CD8-positive, alpha-beta memory T cell (primary cell): ENCODE data around the gene APOA4. TPM values are rescaled to one million over a fixed set of nuclear protein-coding genes. Genes with fewer than 3 reads are reported as not detected.

ENCODE experiments used
- CTCF ChIA-PET: fragments of 350-600 bp; sonication (Branson Sonifier 250); formaldehyde crosslinking; loops from one replicate; lab custom pipeline; 2021; ENCODE audit warnings: antibody characterized with exemption; lab: Charles Lee
- POLR2A ChIA-PET: fragments of 350-600 bp; sonication (Branson Sonifier 250); formaldehyde crosslinking; loops from one replicate; lab custom pipeline; 2021; ENCODE audit warnings: antibody characterized with exemption; lab: Charles Lee
- DNase-seq, 5 donors: peaks; one replicate each; pipeline versions ENCODE4 v3.0.0 to v3.0.0-alpha.2; 2020 to 2022; ENCODE audit warnings: mixed read lengths in 1 of 5
- H3K27ac ChIP-seq: one replicate; pipeline ENCODE4 v1.7.0; 2013; ENCODE audit warnings: low read depth, mild to moderate bottlenecking, low read length, moderate library complexity
- H3K27me3 ChIP-seq: 2 replicates; pipeline ENCODE4 v1.7.0; 2013; ENCODE audit warnings: low read length, mild to moderate bottlenecking; ENCODE audit not compliant: insufficient read depth, poor library complexity, severe bottlenecking
- H3K36me3 ChIP-seq: 2 replicates; pipeline ENCODE4 v1.7.0; 2013; ENCODE audit warnings: mild to moderate bottlenecking, low read length, moderate library complexity; ENCODE audit not compliant: insufficient read depth
- H3K4me1 ChIP-seq: 2 replicates; pipeline ENCODE4 v1.7.0; 2013; ENCODE audit warnings: mild to moderate bottlenecking, low read length, moderate library complexity; ENCODE audit not compliant: insufficient read depth
- H3K4me3 ChIP-seq: 2 replicates; pipeline ENCODE4 v1.7.0; 2013; ENCODE audit warnings: mild to moderate bottlenecking, low read length
- H3K9me3 ChIP-seq: 2 replicates; pipeline ENCODE4 v1.7.0; 2013; ENCODE audit warnings: mild to moderate bottlenecking, low read length
- H3K27ac Mint-ChIP-seq, 8 donors: one replicate each; pipeline ENCODE4 v1.8.0; 2020 to 2021; ENCODE audit warnings: mixed read lengths in 8 of 8, mild to moderate bottlenecking in 6 of 8, inconsistent platforms in 3 of 8, moderate library complexity in 3 of 8
- H3K27me3 Mint-ChIP-seq, 2 donors: one replicate each; pipeline ENCODE4 v1.8.0; 2020 to 2021; ENCODE audit warnings: mixed read lengths in 2 of 2, mild to moderate bottlenecking in 1 of 2, moderate library complexity in 1 of 2
- H3K36me3 Mint-ChIP-seq, 3 donors: one replicate each; pipeline ENCODE4 v1.8.0; 2020 to 2021; ENCODE audit warnings: mixed read lengths in 3 of 3, inconsistent platforms in 1 of 3, mild to moderate bottlenecking in 1 of 3
- H3K4me1 Mint-ChIP-seq, 3 donors: one replicate each; pipeline ENCODE4 v1.8.0; 2020 to 2021; ENCODE audit warnings: mixed read lengths in 3 of 3, inconsistent platforms in 1 of 3, mild to moderate bottlenecking in 1 of 3
- H3K4me3 Mint-ChIP-seq, 7 donors: one replicate each; pipeline ENCODE4 v1.8.0; 2020 to 2021; ENCODE audit warnings: mixed read lengths in 7 of 7, mild to moderate bottlenecking in 6 of 7, moderate library complexity in 4 of 7, inconsistent platforms in 2 of 7
- H3K9me3 Mint-ChIP-seq, 5 donors: one replicate each; pipeline ENCODE4 v1.8.0; 2020 to 2022; ENCODE audit warnings: mixed read lengths in 5 of 5, mild to moderate bottlenecking in 3 of 5, moderate library complexity in 2 of 5, inconsistent platforms in 1 of 5
- polyA plus RNA-seq: library from polyadenylated mRNA; unstranded; fragments of 300-500 nt; fragmentation: Illumina TruSeq; gene quantifications from one replicate; pipeline ENCODE4 v1.2.3, GENCODE V29; 2021
- total RNA-seq, 2 experiments: library from RNA; stranded (reverse); gene quantifications; one replicate each; pipeline ENCODE4 v1.2.3, GENCODE V29; 2021

The APOA4 gene
- total and polyA plus RNA-seq, 3 experiments from 2014 or later: not detected

GRCh38 chr11:116829525-116830183, 6.5 kb upstream of the APOA4 start, which contains the start of gene APOC3:
TSS of gene APOC3 (plus strand) at chr11:116829907. CDS start at chr11:116830583, 676 bp downstream.
- Histone ChIP-seq H3K4me1 (no peaks in the 10 kb centered on the region), H3K27ac (no peak within 1 kb of the TSS), H3K27me3 (no peaks in the 10 kb centered on the region), H3K36me3 (no peaks in the 10 kb centered on the region), H3K4me3 (no peak within 1 kb of the TSS), H3K9me3 (no peaks in the 10 kb centered on the region)
- Mint-ChIP-seq H3K9me3 (no peaks in the 10 kb centered on the region), H3K27me3 (peaks cover 0 to 1% of the 10 kb centered on the region in 2 donors), H3K27ac (no peak within 1 kb of the TSS), H3K36me3 (no peaks in the 10 kb centered on the region), H3K4me1 (peaks cover under 1% of the 10 kb centered on the region in 3 donors), H3K4me3 (no peak within 1 kb of the TSS)
- CTCF ChIA-PET: interaction anchor here (1.4 to 8.4 kb wide), 2 partner anchors 23 to 40 kb away, joined by 3 to 101 read pairs; partner anchors contain the start of genes APOA5 and ZPR1
- POLR2A ChIA-PET: no interaction called here
- DNase-seq: no peak

GRCh38 chr11:116828632-116829524, 5.8 kb upstream of the APOA4 start:
- H3K4me1 Mint-ChIP-seq: no peaks in the 10 kb centered on the region
- CTCF ChIA-PET: interaction anchor here (0.6 to 8.4 kb wide), 3 partner anchors 24 to 40 kb away, joined by 3 to 101 read pairs (median 3); partner anchors contain the start of genes APOA5 and ZPR1

GRCh38 chr11:116827461-116827860, 4.4 kb upstream of the APOA4 start:
- POLR2A ChIA-PET: no interaction called here
- H3K9me3 Mint-ChIP-seq: no peaks in the 10 kb centered on the region
- no peak for DNase-seq
- CTCF ChIA-PET: interaction anchor here (1.0 kb wide), 1 partner anchor 9 kb away, joined by 3 read pairs; no protein-coding TSS in a partner anchor
- H3K27ac ChIP-seq: no peak overlapping the region
- peaks cover 0 to 1% of the 10 kb centered on the region in 2 donors for H3K27me3 Mint-ChIP-seq
- no peaks in the 10 kb centered on the region for H3K36me3 ChIP-seq
- H3K27me3 ChIP-seq: no peaks in the 10 kb centered on the region
- H3K4me3 ChIP-seq: no peak overlapping the region
- no peak overlapping the region for H3K4me3 Mint-ChIP-seq
- H3K4me1 Mint-ChIP-seq: no peaks in the 10 kb centered on the region
- H3K4me1 ChIP-seq: no peaks in the 10 kb centered on the region
- H3K9me3 ChIP-seq: no peaks in the 10 kb centered on the region
- H3K27ac Mint-ChIP-seq: no peak overlapping the region
- H3K36me3 Mint-ChIP-seq: no peaks in the 10 kb centered on the region

More at GRCh38 chr11:116828632-116829524, 5.8 kb upstream of the APOA4 start:
- Histone ChIP-seq H3K4me3 (no peak overlapping the region), H3K4me1 (no peaks in the 10 kb centered on the region), H3K9me3 (no peaks in the 10 kb centered on the region), H3K36me3 (no peaks in the 10 kb centered on the region), H3K27me3 (no peaks in the 10 kb centered on the region), H3K27ac (no peak overlapping the region)
- no peaks in the 10 kb centered on the region for H3K36me3 Mint-ChIP-seq
- H3K9me3 Mint-ChIP-seq: no peaks in the 10 kb centered on the region
- peaks cover 0 to 1% of the 10 kb centered on the region in 2 donors for H3K27me3 Mint-ChIP-seq
- no peak for DNase-seq
- POLR2A ChIA-PET: no interaction called here
- H3K4me3 Mint-ChIP-seq: no peak overlapping the region
- H3K27ac Mint-ChIP-seq: no peak overlapping the region

GRCh38 chr11:116826751-116827431, 3.8 kb upstream of the APOA4 start:
- ChIA-PET POLR2A (no interaction called here), CTCF (interaction anchor here (1.0 kb wide), 1 partner anchor 9 kb away, joined by 3 read pairs; no protein-coding TSS in a partner anchor)
- Histone ChIP-seq H3K27me3 (no peaks in the 10 kb centered on the region), H3K27ac (no peak overlapping the region), H3K4me1 (no peaks in the 10 kb centered on the region), H3K9me3 (no peaks in the 10 kb centered on the region), H3K4me3 (no peak overlapping the region), H3K36me3 (no peaks in the 10 kb centered on the region)
- Mint-ChIP-seq H3K27me3 (peaks cover 0 to 1% of the 10 kb centered on the region in 2 donors), H3K36me3 (no peaks in the 10 kb centered on the region), H3K4me3 (no peak overlapping the region), H3K9me3 (no peaks in the 10 kb centered on the region), H3K27ac (no peak overlapping the region), H3K4me1 (no peaks in the 10 kb centered on the region)
- no peak for DNase-seq

DNA sequence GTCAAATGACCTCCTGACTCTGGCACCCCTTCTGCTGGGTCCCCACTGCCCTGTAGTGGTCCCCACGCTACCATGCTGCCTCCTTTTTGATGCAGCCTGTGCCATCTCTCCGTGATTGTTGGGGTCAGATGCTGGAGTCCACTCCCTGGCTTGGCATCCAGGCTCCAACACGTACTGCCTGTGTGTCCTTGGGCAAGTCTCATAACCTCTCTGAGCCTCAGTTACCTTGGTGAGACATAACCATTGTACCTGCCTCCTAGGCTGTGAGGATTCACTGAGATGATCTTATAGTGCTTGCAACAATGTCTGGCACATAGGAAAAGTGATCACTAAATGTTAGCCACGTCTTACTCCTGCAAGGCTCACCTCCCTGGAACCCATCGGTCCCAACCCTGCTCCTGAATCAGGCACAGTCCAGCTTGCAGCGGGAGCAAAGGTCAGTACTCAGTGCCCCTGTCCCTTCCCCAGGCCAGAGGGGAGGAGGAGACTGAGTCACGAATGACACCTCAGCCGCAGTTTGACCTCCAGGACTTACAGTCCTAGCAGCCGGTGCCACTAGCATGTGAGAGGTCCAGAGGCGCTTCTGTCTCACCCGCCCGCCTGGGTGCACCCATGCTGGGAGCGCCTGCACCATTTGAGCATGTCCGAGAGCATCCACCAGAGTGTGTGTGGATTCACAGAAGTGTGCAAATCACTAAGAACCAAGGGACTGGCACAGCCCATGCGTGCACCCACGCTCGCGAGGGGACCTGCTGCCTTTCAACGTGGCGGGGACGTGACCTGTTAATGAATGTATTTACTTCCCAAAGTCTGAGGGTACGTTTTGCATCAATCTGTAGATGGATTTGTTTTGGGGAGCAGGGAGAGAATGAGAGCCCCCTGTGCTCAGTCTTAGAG, 3.0 kb upstream of the APOA4 start:
- H3K27me3 ChIP-seq: no peaks in the 10 kb centered on the region
- no peaks in the 10 kb centered on the region for H3K36me3 ChIP-seq
- CTCF ChIA-PET: interaction anchor here (1.0 kb wide), 1 partner anchor 10 kb away, joined by 3 read pairs; no protein-coding TSS in a partner anchor
- Mint-ChIP-seq H3K27ac (peak overlapping the region in 1 of 8 donors; percentile 20), H3K36me3 (no peaks in the 10 kb centered on the region), H3K4me1 (no peaks in the 10 kb centered on the region), H3K4me3 (no peak overlapping the region), H3K9me3 (no peaks in the 10 kb centered on the region), H3K27me3 (peaks cover 0 to under 1% of the 10 kb centered on the region in 2 donors)
- H3K27ac ChIP-seq: no peak overlapping the region
- POLR2A ChIA-PET: interaction anchor here (0.5 kb wide), 1 partner anchor 11 kb away, joined by 3 read pairs; no protein-coding TSS in a partner anchor
- DNase-seq: no peak
- no peak overlapping the region for H3K4me3 ChIP-seq
- no peaks in the 10 kb centered on the region for H3K9me3 ChIP-seq
- no peaks in the 10 kb centered on the region for H3K4me1 ChIP-seq

GRCh38 chr11:116825434-116825833, 2.3 kb upstream of the APOA4 start:
- no peaks in the 10 kb centered on the region for H3K27me3 ChIP-seq
- H3K36me3 Mint-ChIP-seq: no peaks in the 10 kb centered on the region
- H3K27ac Mint-ChIP-seq: peak overlapping the region in 1 of 8 donors; percentile 74
- no peaks in the 10 kb centered on the region for H3K27me3 Mint-ChIP-seq
- no peaks in the 10 kb centered on the region for H3K4me1 Mint-ChIP-seq
- no peaks in the 10 kb centered on the region for H3K36me3 ChIP-seq
- DNase-seq: no peak
- no peaks in the 10 kb centered on the region for H3K4me1 ChIP-seq
- H3K9me3 ChIP-seq: no peaks in the 10 kb centered on the region
- ChIA-PET POLR2A (interaction anchor here (0.5 kb wide), 1 partner anchor 10 kb away, joined by 3 read pairs; no protein-coding TSS in a partner anchor), CTCF (interaction anchor here (1.0 kb wide), 1 partner anchor 11 kb away, joined by 3 read pairs; no protein-coding TSS in a partner anchor)
- no peaks in the 10 kb centered on the region for H3K9me3 Mint-ChIP-seq
- H3K4me3 ChIP-seq: no peak overlapping the region
- no peak overlapping the region for H3K27ac ChIP-seq
- H3K4me3 Mint-ChIP-seq: no peak overlapping the region

GRCh38 chr11:116822575-116822974, 529 bp downstream of the APOA4 start:
- no peaks in the 10 kb centered on the region for H3K27me3 Mint-ChIP-seq
- Histone ChIP-seq H3K27me3 (no peaks in the 10 kb centered on the region), H3K4me3 (no peak overlapping the region), H3K4me1 (no peaks in the 10 kb centered on the region), H3K36me3 (no peaks in the 10 kb centered on the region), H3K9me3 (no peaks in the 10 kb centered on the region), H3K27ac (no peak overlapping the region)
- no peaks in the 10 kb centered on the region for H3K9me3 Mint-ChIP-seq
- H3K36me3 Mint-ChIP-seq: no peaks in the 10 kb centered on the region
- ChIA-PET CTCF (interaction anchor here (1.1 to 4.3 kb wide), 2 partner anchors 9 to 13 kb away, joined by 3 to 21 read pairs; no protein-coding TSS in a partner anchor), POLR2A (interaction anchor here (0.6 kb wide), 1 partner anchor 53 kb away, joined by 3 read pairs; no protein-coding TSS in a partner anchor)
- no peaks in the 10 kb centered on the region for H3K4me1 Mint-ChIP-seq
- H3K27ac Mint-ChIP-seq: no peak overlapping the region
- no peak for DNase-seq
- no peak overlapping the region for H3K4me3 Mint-ChIP-seq
